Retinal pigment epithelial cell (primary cell): ENCODE measurements around the gene CAMSAP3.

Experiments
- DNase-seq: peaks from one replicate; pipeline ENCODE4 v3.0.0-alpha.2; 2010; ENCODE audit warnings: low read depth
- H3K4me3 ChIP-seq: 2 replicates; pipeline ENCODE4 v1.5.1; 2011; ENCODE audit warnings: mild to moderate bottlenecking, low read length, control low read depth, moderate library complexity
- TF ChIP-seq, protein P1 (sequence below): conservative IDR thresholded peaks from 2 replicates; pipeline ENCODE4 v1.5.1; 2011; ENCODE audit warnings: low read depth, low read length, control low read depth, inconsistent platforms

The CAMSAP3 gene

DNA sequence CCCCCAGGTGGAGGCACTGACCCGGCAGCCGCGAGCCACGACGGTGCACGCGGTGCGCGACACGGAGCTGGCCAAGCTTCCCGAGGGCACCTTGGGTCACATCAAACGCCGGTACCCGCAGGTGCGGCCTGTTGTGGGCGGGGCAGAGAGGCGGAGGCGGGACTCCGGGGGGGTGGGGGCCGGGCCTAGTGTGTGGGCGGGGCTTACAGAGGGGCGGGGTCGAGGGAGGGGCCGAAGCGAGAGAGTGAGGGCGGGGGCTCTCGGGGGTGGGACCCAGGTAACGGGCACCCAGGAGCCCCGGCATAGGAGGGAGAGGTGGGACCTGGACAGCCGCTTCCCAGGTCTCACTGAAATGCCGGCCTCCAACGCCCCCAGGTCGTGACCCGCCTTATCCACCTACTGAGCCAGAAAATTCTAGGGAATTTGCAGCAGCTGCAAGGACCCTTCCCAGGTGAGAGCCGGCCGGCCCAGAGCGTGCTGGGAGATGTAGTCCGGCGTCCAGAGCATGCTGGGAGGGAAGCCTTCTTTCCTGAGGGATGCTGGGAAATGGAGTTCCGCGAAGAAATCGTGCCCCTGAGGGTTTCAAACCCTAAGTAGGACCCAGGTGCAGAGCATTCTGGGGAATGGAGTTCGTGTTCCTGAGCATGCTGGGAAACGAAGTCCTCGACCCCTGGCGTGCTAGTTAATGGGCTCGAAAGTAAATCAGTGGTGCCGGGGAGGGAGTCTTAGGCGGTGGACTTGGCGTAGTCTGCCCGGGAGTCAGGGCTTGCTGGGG is 44.5 kb upstream of the CAMSAP3 start:
- TF ChIP-seq, protein P1, sequence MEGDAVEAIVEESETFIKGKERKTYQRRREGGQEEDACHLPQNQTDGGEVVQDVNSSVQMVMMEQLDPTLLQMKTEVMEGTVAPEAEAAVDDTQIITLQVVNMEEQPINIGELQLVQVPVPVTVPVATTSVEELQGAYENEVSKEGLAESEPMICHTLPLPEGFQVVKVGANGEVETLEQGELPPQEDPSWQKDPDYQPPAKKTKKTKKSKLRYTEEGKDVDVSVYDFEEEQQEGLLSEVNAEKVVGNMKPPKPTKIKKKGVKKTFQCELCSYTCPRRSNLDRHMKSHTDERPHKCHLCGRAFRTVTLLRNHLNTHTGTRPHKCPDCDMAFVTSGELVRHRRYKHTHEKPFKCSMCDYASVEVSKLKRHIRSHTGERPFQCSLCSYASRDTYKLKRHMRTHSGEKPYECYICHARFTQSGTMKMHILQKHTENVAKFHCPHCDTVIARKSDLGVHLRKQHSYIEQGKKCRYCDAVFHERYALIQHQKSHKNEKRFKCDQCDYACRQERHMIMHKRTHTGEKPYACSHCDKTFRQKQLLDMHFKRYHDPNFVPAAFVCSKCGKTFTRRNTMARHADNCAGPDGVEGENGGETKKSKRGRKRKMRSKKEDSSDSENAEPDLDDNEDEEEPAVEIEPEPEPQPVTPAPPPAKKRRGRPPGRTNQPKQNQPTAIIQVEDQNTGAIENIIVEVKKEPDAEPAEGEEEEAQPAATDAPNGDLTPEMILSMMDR: no peak
- peak; percentile 23 for DNase-seq
- H3K4me3 ChIP-seq: peak overlapping the region; percentile 28

DNA sequence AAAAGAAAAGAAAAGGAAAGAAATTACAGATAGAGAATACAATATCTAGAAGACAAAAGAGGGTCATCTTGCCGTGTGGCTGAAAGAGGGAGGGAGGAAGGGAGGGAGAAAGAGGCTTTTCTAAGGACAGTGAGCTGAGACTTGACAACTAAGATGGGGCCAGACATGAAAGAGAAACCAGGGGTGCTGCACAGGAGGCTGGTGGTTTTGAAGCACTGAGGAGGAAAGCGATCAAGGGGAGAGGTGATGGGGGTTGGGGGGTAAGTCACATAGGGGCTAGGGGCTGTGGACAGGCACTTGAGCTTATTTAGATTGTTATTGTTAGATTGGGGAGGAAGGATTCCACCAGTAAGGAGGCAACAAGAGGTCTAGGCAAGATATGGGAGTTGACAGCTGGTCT is 42.9 kb upstream of the CAMSAP3 start:
- DNase-seq: no peak
- H3K4me3 ChIP-seq: no peak overlapping the region
- TF ChIP-seq, protein P1: no peak

DNA sequence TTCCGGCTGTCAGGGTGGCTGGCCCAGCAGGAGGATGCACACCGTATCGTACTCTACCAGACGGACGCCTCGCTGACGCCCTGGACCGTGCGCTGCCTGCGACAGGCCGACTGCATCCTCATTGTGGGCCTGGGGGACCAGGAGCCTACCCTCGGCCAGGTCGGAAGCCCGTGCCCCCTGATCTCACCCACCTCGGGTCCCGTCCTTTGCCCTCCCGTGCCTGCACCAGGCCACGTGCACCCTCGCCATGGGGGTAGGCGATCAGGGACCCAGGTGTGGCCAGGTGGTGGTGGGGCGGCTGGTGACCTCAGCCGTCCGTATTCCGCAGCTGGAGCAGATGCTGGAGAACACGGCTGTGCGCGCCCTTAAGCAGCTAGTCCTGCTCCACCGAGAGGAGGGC is 41.1 kb upstream of the CAMSAP3 start:
- DNase-seq: no peak
- TF ChIP-seq, protein P1: no peak
- H3K4me3 ChIP-seq: no peak overlapping the region

DNA sequence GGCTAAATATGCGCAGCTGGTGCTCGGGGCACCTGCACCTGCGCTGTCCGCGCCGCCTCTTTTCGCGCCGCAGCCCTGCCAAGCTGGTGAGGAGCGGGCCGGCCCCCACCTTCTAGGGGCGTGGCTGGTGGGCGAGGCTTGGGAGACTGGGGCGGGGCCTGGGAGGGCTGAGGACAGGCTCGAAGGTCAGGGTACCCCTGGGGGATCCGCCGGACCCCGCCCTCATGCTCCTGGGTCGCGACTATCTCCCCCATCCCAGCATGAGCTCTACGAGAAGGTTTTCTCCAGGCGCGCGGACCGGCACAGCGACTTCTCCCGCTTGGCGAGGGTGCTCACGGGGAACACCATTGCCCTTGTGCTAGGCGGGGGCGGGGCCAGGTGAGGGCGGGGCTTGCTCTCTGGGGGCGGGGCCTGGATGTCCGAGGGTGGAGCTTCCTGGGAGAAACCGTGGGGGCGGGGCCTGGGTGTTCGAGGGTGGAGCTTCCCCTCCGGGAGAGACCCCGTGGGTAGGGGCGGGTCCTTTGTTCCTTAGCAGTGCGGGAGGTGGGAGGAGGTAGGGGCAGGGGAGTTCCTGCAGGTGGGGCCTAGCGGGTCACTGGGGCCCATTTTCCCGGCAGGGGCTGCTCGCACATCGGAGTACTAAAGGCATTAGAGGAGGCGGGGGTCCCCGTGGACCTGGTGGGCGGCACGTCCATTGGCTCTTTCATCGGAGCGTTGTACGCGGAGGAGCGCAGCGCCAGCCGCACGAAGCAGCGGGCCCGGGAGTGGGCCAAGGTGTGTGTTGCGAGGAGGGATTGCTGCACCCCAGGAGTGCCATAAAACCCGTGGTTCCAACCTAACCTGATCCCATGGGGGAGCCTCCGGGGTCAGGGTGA is 40.4 kb upstream of the CAMSAP3 start:
- TF ChIP-seq, protein P1: no peak
- no peak overlapping the region for H3K4me3 ChIP-seq

DNA sequence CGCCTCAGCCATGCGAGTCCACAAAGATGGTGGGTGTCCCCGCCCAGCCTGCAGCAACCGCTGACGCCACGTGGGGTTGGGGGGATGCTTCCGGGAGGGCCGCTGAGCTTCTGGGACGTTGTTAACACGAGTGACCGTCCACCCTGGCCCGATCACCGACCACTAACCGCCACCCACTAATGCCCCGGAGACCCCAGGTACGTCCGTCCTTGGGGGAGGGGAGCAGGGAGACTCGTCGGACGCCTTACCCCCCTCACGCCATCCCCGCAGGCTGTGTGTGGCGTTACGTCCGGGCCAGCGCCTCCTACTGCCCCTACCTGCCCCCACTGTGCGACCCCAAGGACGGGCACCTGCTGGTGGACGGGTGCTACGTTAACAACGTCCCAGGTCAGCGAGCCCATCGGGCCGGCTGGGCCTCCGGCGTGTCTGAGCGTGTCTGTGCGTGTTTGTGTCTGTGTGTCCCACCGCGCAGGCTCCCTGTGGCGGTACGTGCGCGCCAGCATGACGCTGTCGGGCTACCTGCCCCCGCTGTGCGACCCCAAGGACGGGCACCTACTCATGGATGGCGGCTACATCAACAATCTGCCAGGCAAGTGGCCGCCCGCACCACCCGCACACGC is 38.9 kb upstream of the CAMSAP3 start:
- no peak for DNase-seq
- no peak overlapping the region for H3K4me3 ChIP-seq
- TF ChIP-seq, protein P1: no peak

More for the DNA sequence above, 40.4 kb upstream of the CAMSAP3 start:
- DNase-seq: no peak

DNA sequence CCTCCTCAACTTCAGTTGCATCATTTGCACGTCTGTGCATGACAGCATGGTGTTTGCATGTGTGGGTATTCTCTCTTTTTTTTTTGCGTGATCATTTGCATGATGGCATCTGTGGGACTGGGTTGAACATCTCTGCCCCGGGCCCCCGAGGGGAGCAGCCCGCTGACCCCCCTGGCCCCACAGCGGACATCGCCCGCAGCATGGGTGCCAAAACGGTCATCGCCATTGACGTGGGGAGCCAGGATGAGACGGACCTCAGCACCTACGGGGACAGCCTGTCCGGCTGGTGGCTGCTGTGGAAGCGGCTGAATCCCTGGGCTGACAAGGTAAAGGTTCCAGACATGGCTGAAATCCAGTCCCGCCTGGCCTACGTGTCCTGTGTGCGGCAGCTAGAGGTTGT is 37.0 kb upstream of the CAMSAP3 start:
- H3K4me3 ChIP-seq: no peak overlapping the region
- DNase-seq: no peak
- TF ChIP-seq, protein P1: no peak
